Natural killer cell treated with Interleukin-12 subunit alpha and Interleukin-12 subunit beta and Interleukin-15 and Interleukin-18, amount 100 ng/mL, for 72 hours (primary cell): ENCODE results near the gene UCHL3. TPM values are rescaled to one million over a fixed set of nuclear protein-coding genes. Genes with fewer than 3 reads are reported as not detected.

ENCODE experiments used
- ATAC-seq, 2 donors: fragments of 150-1000 bp; cut with Tn5 transposase in 1 of 2; sonication (Bioruptor Pico), chemical (Tn5 transposase) in 1 of 2; 2 replicates each; pipeline ENCODE4 v1.10.0; 2021
- DNase-seq: peaks from one replicate; pipeline ENCODE4 v3.0.0; 2022; ENCODE audit warnings: low spot score
- H3K27ac Mint-ChIP-seq, 2 donors: 1 replicate in 1 of 2; 2 replicates in 1 of 2; pipeline ENCODE4 v1.8.0; 2022; ENCODE audit warnings: mixed read lengths in 2 of 2, mild to moderate bottlenecking in 1 of 2, moderate library complexity in 1 of 2
- H3K27me3 Mint-ChIP-seq, 2 donors: 1 replicate in 1 of 2; 2 replicates in 1 of 2; pipeline ENCODE4 v1.8.0; 2022; ENCODE audit warnings: mixed read lengths in 2 of 2
- H3K36me3 Mint-ChIP-seq: one replicate; pipeline ENCODE4 v1.8.0; 2022; ENCODE audit warnings: mixed read lengths
- H3K4me1 Mint-ChIP-seq, 2 donors: 1 replicate in 1 of 2; 2 replicates in 1 of 2; pipeline ENCODE4 v1.8.0; 2022; ENCODE audit warnings: low read depth in 2 of 2, mixed read lengths in 2 of 2, mild to moderate bottlenecking in 1 of 2
- H3K4me3 Mint-ChIP-seq: one replicate; pipeline ENCODE4 v1.8.0; 2022; ENCODE audit warnings: mixed read lengths
- H3K9me3 Mint-ChIP-seq: 2 replicates; pipeline ENCODE4 v1.8.0; 2022; ENCODE audit warnings: mixed read lengths
- total RNA-seq, 2 donors: library from RNA; stranded (reverse); gene quantifications; one replicate each; pipeline ENCODE4 v1.2.3, GENCODE V29; 2022

UCHL3 gene
- total RNA-seq, 2 donors from 2014 or later: 34.3 to 41.5 TPM

- Mint-ChIP-seq H3K27me3 (no peaks in the 10 kb centered on the region), H3K9me3 (no peaks in the 10 kb centered on the region), H3K36me3 (no peaks in the 10 kb centered on the region), H3K4me3 (no peak overlapping the region), H3K4me1 (peaks cover 0 to 3% of the 10 kb centered on the region in 2 donors), H3K27ac (no peak overlapping the region)
- ATAC-seq (no peak), DNase-seq (no peak)
Observed at GRCh38 chr13:75620020-75620419, 70.4 kb downstream of the UCHL3 start.

- Mint-ChIP-seq H3K27ac (no peak overlapping the region), H3K36me3 (no peaks in the 10 kb centered on the region), H3K9me3 (no peaks in the 10 kb centered on the region), H3K27me3 (no peaks in the 10 kb centered on the region), H3K4me1 (peaks cover 0 to 3% of the 10 kb centered on the region in 2 donors), H3K4me3 (no peak overlapping the region)
- DNase-seq: no peak
- ATAC-seq: no peak
Observed at GRCh38 chr13:75621147-75621546, 71.6 kb downstream of the UCHL3 start.

- Mint-ChIP-seq H3K4me1 (peaks cover 0 to 3% of the 10 kb centered on the region in 2 donors), H3K9me3 (no peaks in the 10 kb centered on the region), H3K4me3 (no peak overlapping the region), H3K27ac (no peak overlapping the region), H3K27me3 (no peaks in the 10 kb centered on the region), H3K36me3 (peaks cover 5% of the 10 kb centered on the region)
- ATAC-seq: no peak
- no peak for DNase-seq
Observed at GRCh38 chr13:75628801-75629200, 79.2 kb downstream of the UCHL3 start.

GRCh38 chr13:75633285-75633684 is 83.7 kb downstream of the UCHL3 start:
- DNase-seq (no peak), ATAC-seq (no peak)
- H3K4me1 Mint-ChIP-seq: peaks cover 7% of the 10 kb centered on the region in 2 donors
- H3K36me3 Mint-ChIP-seq: peaks cover 5% of the 10 kb centered on the region
- H3K4me3 Mint-ChIP-seq: peak overlapping the region; percentile 25
- H3K9me3 Mint-ChIP-seq: no peaks in the 10 kb centered on the region
- peaks cover 10 to 11% of the 10 kb centered on the region in 2 donors for H3K27me3 Mint-ChIP-seq
- no peak overlapping the region for H3K27ac Mint-ChIP-seq

- H3K27ac Mint-ChIP-seq: no peak overlapping the region
- ATAC-seq: peak in 1 of 2 donors; percentile 4
- peaks cover 20 to 31% of the 10 kb centered on the region in 2 donors for H3K27me3 Mint-ChIP-seq
- H3K36me3 Mint-ChIP-seq: peaks cover 5% of the 10 kb centered on the region
- no peak for DNase-seq
- H3K9me3 Mint-ChIP-seq: no peaks in the 10 kb centered on the region
- peak overlapping the region; percentile 70 for H3K4me3 Mint-ChIP-seq
- H3K4me1 Mint-ChIP-seq: peaks cover 7% of the 10 kb centered on the region in 2 donors
Observed at GRCh38 chr13:75635101-75635827, 85.7 kb downstream of the UCHL3 start.

- Mint-ChIP-seq H3K27ac (no peak within 1 kb of the TSS), H3K4me1 (peaks cover 7% of the 10 kb centered on the region in 2 donors), H3K27me3 (peaks cover 25 to 36% of the 10 kb centered on the region in 2 donors), H3K9me3 (no peaks in the 10 kb centered on the region), H3K4me3 (peak within 1 kb of the TSS; percentile 70), H3K36me3 (peaks cover 5% of the 10 kb centered on the region)
- peak; percentile 77 for DNase-seq
- ATAC-seq: peak; percentile 85 to 89
Observed at GRCh38 chr13:75635828-75636435, 86.3 kb downstream of the UCHL3 start, which contains the start of gene LMO7. TSS of gene LMO7 (plus strand) at chr13:75636330. CDS start at chr13:75636658, 328 bp downstream.

GRCh38 chr13:75636436-75637180 is 87.0 kb downstream of the UCHL3 start:
- Mint-ChIP-seq H3K27ac (no peak overlapping the region), H3K4me1 (peaks cover 7% of the 10 kb centered on the region in 2 donors), H3K36me3 (peaks cover 5% of the 10 kb centered on the region), H3K4me3 (peak overlapping the region; percentile 62), H3K9me3 (no peaks in the 10 kb centered on the region), H3K27me3 (peaks cover 25 to 36% of the 10 kb centered on the region in 2 donors)
- DNase-seq (peak; percentile 62), ATAC-seq (peak; percentile 66 to 76)

- Mint-ChIP-seq H3K27ac (no peak overlapping the region), H3K9me3 (no peaks in the 10 kb centered on the region), H3K36me3 (peaks cover 5% of the 10 kb centered on the region), H3K4me1 (peaks cover 7% of the 10 kb centered on the region in 2 donors), H3K27me3 (peaks cover 25 to 36% of the 10 kb centered on the region in 2 donors), H3K4me3 (peak overlapping the region; percentile 60)
- DNase-seq (no peak), ATAC-seq (no peak)
Observed at GRCh38 chr13:75637181-75637750, 87.7 kb downstream of the UCHL3 start.

GRCh38 chr13:75639454-75639853 is 89.9 kb downstream of the UCHL3 start:
- Mint-ChIP-seq H3K4me3 (no peak overlapping the region), H3K4me1 (peaks cover 4 to 7% of the 10 kb centered on the region in 2 donors), H3K27me3 (peaks cover 25 to 36% of the 10 kb centered on the region in 2 donors), H3K36me3 (no peaks in the 10 kb centered on the region), H3K9me3 (no peaks in the 10 kb centered on the region), H3K27ac (no peak overlapping the region)
- no peak for ATAC-seq
- DNase-seq: no peak

GRCh38 chr13:75641026-75641425 is 91.4 kb downstream of the UCHL3 start:
- no peak for DNase-seq
- Mint-ChIP-seq H3K27ac (no peak overlapping the region), H3K27me3 (peaks cover 25 to 36% of the 10 kb centered on the region in 2 donors), H3K36me3 (no peaks in the 10 kb centered on the region), H3K4me1 (peaks cover 4 to 7% of the 10 kb centered on the region in 2 donors), H3K4me3 (no peak overlapping the region), H3K9me3 (no peaks in the 10 kb centered on the region)
- no peak for ATAC-seq

- no peaks in the 10 kb centered on the region for H3K9me3 Mint-ChIP-seq
Observed at GRCh38 chr13:75643182-75643581, 93.6 kb downstream of the UCHL3 start.

GRCh38 chr13:75643693-75644092 is 94.1 kb downstream of the UCHL3 start:
- ATAC-seq (no peak), DNase-seq (no peak)
- no peaks in the 10 kb centered on the region for H3K9me3 Mint-ChIP-seq
- H3K4me3 Mint-ChIP-seq: no peak overlapping the region
- no peaks in the 10 kb centered on the region for H3K4me1 Mint-ChIP-seq
- no peak overlapping the region for H3K27ac Mint-ChIP-seq
- no peaks in the 10 kb centered on the region for H3K36me3 Mint-ChIP-seq
- peaks cover 12 to 21% of the 10 kb centered on the region in 2 donors for H3K27me3 Mint-ChIP-seq

More at GRCh38 chr13:75643182-75643581, 93.6 kb downstream of the UCHL3 start:
- Mint-ChIP-seq H3K36me3 (no peaks in the 10 kb centered on the region), H3K27me3 (peaks cover 15 to 26% of the 10 kb centered on the region in 2 donors), H3K4me1 (no peaks in the 10 kb centered on the region), H3K4me3 (no peak overlapping the region), H3K27ac (no peak overlapping the region)
- ATAC-seq (no peak), DNase-seq (no peak)

- H3K9me3 Mint-ChIP-seq: no peaks in the 10 kb centered on the region
- no peak for DNase-seq
- no peak overlapping the region for H3K27ac Mint-ChIP-seq
- no peak overlapping the region for H3K4me3 Mint-ChIP-seq
- no peak for ATAC-seq
- peaks cover 6 to 7% of the 10 kb centered on the region in 2 donors for H3K27me3 Mint-ChIP-seq
- no peaks in the 10 kb centered on the region for H3K36me3 Mint-ChIP-seq
- H3K4me1 Mint-ChIP-seq: no peaks in the 10 kb centered on the region
Observed at GRCh38 chr13:75645141-75645540, 95.5 kb downstream of the UCHL3 start.
